Adipocyte (in vitro differentiated cells): ENCODE results near the gene UBA1.

Source experiments
- DNase-seq: peaks from one replicate; pipeline ENCODE4 v3.0.0-alpha.2; 2015; ENCODE audit warnings: low read depth
- H3K27me3 ChIP-seq: replicated peaks from 2 replicates; pipeline ENCODE4 v1.7.0; 2013; ENCODE audit warnings: mild to moderate bottlenecking, low read length, moderate library complexity; ENCODE audit not compliant: control insufficient read depth, insufficient read depth
- H3K36me3 ChIP-seq: 2 replicates; pipeline ENCODE4 v1.7.0; 2013; ENCODE audit warnings: low read length, mild to moderate bottlenecking, moderate library complexity; ENCODE audit not compliant: control insufficient read depth, insufficient read depth, severe bottlenecking
- H3K4me1 ChIP-seq: 2 replicates; pipeline ENCODE4 v1.7.0; 2013; ENCODE audit warnings: mild to moderate bottlenecking, low read length, moderate library complexity; ENCODE audit not compliant: control insufficient read depth, insufficient read depth
- H3K4me3 ChIP-seq: 2 replicates; pipeline ENCODE4 v1.7.0; 2013; ENCODE audit warnings: mild to moderate bottlenecking, low read length, moderate library complexity
- H3K9ac ChIP-seq: 2 replicates; pipeline ENCODE4 v1.7.0; 2013; ENCODE audit warnings: mild to moderate bottlenecking, low read length, moderate library complexity
- H3K9me3 ChIP-seq: 2 replicates; pipeline ENCODE4 v1.7.0; 2013; ENCODE audit warnings: mild to moderate bottlenecking, low read length, moderate library complexity; ENCODE audit not compliant: control insufficient read depth

Gene UBA1

DNA sequence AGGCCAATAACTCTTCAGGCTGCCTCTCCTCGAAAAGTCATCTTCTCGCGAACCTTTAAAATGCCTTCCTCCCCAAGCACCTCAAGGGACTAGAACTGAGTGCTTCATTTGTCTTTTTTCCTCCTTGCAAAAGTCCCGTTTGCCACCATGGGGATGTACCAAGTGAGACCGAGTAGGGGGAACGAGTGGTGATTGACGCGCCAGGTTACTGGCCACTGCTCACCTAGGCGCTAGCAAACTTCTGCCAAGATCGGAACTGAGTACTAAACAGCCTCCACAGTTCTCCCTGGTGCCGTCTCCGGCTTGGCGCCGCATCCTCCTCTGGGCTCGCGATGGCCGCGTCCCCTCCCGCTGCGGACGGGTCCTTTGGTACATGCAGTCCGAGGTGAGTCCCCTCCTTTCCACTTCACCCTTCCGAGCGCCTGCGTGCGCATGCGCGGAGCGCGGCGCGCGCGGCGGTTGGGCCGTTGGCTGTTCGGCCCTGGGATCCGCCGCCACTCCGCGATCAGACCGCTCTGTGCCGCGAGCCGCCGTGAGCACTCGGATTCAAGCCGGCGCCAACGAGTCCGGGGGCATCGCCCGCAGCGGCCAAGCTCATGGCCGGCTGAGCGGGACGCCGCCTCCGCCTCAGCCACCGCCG, 24.8 kb downstream of the UBA1 start, which contains the start of gene CDK16:
Gene CDK16, plus strand, starts transcription at position 402 of the 640 bp plus-strand sequence. CDS start 4,877 bp downstream, outside the sequence.
- Histone ChIP-seq H3K4me3 (peak within 1 kb of the TSS; percentile 89), H3K36me3 (peaks cover 38% of the 10 kb centered on the region), H3K4me1 (peaks cover 26% of the 10 kb centered on the region), H3K9ac (peak within 1 kb of the TSS; percentile 95), H3K27me3 (no peaks in the 10 kb centered on the region), H3K9me3 (no peaks in the 10 kb centered on the region)
- DNase-seq, result peak; percentile 89

DNA sequence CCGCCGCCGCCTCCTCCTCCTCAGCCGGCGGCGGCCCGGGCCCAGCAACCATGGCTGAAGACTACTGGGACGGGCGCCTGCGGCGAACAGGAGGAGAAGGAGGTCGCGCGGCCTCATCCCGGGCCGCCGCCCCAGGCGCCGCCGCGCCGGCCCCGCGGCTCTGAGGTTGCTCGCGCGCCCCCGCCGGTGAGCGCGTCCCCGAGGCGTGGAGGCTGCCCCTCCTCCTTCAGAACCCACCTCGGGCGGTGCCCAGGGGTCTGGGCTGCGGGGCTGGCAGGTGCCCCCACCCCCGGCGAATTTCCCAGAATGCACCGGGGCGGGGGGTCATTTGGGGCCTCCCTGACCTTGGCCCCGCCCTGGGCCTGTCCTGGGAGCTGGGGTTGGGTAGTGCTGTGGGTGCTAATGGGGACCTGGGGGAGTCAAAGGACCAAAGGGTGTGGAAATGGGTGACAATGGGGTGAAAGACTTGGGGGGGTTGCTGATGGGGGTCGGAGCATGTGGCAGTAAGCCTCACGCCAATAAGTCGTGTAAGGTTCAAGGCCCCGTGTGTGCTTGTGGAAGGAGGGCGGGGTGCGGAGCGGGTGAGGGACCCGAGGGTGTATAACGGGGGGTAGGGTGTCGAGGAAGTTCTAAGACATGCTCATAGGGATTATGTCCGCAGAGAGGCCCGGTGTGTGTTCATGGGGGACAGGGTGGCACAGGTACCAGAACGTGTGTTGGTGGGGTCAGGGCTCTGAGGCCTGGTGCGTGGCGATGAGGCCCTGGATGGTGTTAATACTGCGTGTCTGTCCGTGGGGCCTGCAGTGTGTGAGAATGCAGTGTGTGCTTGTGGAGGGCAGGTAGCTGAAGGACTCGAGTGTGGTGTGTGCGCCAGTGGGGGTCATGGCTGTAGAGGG, 25.5 kb downstream of the UBA1 start:
- Histone ChIP-seq H3K9me3 (no peaks in the 10 kb centered on the region), H3K9ac (peak overlapping the region; percentile 95), H3K4me3 (peak overlapping the region; percentile 89), H3K36me3 (peaks cover 39% of the 10 kb centered on the region), H3K27me3 (no peaks in the 10 kb centered on the region), H3K4me1 (peaks cover 26% of the 10 kb centered on the region)
- DNase-seq, result peak; percentile 50

DNA sequence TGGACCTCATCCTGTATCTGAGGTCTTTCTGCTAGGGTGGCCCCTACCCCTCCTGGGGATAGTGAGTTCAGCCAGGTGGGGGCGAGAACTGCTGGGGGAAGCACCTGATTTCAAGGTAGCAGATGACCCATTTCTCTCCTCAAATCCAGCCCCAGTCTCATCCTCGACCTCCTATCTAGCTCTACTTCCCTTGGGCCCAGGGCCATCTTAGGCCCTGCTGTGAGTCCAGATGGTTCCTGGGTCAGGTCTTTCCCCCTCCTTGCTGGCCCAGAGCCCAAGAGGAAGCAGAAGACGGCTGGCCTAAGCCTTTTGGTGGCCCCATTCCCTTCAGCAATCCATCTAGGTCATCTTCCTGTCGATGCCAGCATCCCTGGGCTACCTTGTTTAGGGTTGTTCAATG, 28.1 kb downstream of the UBA1 start:
- peaks cover 22% of the 10 kb centered on the region for H3K4me1 ChIP-seq
- H3K36me3 ChIP-seq, result peaks cover 39% of the 10 kb centered on the region
- no peak overlapping the region for H3K4me3 ChIP-seq
- no peaks in the 10 kb centered on the region for H3K27me3 ChIP-seq
- no peaks in the 10 kb centered on the region for H3K9me3 ChIP-seq
- no peak overlapping the region for H3K9ac ChIP-seq
- DNase-seq, result no peak

DNA sequence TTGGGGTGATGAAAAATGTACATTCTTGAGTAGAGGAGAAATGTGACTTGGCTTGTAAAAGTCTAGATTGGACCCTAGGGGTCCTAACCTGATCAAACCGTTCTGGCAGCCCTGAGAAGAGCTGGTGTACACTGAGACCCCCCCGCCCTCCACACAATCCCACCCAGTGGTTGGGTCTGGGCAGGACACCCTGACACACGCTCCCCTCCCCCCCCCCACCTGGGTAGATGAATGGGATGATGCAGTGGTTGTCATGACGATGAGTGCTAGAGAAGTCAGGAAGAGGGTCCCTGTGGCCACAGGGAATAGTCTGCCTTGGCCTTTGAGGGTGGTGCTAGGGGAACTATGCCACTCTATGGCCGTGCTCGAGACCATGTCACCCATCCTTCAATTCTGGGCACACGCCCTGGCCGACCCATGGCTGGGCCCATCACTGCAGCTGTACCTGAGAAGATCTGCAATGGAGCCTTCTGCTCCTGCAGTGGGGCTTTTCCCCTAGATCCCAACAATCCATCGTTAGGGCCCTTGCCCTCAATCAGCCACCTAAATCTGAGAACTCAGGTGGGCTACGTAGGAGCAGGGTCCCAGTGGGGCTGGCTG, 29.2 kb downstream of the UBA1 start:
- peaks cover 14% of the 10 kb centered on the region for H3K4me1 ChIP-seq
- H3K9ac ChIP-seq, result no peak overlapping the region
- peaks cover 49% of the 10 kb centered on the region for H3K36me3 ChIP-seq
- no peaks in the 10 kb centered on the region for H3K9me3 ChIP-seq
- no peak for DNase-seq
- H3K27me3 ChIP-seq, result no peaks in the 10 kb centered on the region
- H3K4me3 ChIP-seq, result no peak overlapping the region

DNA sequence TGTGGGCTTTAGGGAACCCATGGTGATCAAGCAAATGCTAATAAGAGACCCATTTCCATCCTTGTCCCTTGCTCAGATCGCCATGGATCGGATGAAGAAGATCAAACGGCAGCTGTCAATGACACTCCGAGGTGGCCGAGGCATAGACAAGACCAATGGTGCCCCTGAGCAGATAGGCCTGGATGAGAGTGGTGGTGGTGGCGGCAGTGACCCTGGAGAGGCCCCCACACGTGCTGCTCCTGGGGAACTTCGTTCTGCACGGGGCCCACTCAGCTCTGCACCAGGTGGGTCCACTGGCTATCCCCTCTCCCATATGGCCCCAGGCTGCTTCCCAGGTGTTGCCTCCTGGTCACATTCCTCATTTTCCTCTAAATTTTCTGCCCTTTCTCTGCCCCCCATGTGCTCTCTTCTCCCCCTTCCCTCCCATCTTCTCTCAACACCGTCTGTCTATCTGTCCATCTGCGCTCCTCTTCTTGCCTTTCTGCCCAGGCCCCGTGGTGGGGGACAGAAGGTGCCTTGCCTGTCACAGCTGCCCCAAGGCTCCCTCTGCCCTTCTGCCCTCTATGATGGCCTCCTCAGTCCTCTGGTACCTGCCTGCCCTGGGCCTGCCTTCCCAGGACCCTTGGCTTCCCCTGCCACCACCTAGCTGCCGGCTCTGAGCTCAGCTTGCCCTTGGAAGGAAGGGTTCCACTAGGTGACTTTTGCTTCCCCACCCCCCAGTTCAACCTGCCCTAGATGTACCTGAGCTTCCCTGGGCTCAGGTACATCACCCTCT, 30.0 kb downstream of the UBA1 start:
- H3K36me3 ChIP-seq, result peaks cover 57% of the 10 kb centered on the region
- no peak overlapping the region for H3K4me3 ChIP-seq
- DNase-seq, result no peak
- no peaks in the 10 kb centered on the region for H3K9me3 ChIP-seq
- H3K27me3 ChIP-seq, result no peaks in the 10 kb centered on the region
- no peak overlapping the region for H3K9ac ChIP-seq
- H3K4me1 ChIP-seq, result peaks cover 14% of the 10 kb centered on the region

DNA sequence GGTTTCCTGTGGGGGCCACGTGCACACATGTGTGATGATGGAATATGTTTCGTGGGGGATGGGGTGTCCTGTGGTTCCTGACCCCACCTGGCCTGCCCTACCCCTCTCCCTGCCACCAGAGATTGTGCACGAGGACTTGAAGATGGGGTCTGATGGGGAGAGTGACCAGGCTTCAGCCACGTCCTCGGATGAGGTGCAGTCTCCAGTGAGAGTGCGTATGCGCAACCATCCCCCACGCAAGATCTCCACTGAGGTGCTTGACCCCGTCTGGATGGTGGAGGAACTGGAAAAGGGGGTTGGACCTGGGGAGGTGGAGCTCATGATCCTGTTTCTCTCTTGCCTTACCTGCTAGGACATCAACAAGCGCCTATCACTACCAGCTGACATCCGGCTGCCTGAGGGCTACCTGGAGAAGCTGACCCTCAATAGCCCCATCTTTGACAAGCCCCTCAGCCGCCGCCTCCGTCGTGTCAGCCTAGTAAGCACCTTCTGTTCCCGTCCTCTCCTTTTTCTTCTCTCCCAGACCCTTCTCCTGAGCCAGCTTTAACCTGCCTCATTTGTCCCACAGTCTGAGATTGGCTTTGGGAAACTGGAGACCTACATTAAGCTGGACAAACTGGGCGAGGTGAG, 30.8 kb downstream of the UBA1 start:
- no peak overlapping the region for H3K9ac ChIP-seq
- no peaks in the 10 kb centered on the region for H3K27me3 ChIP-seq
- DNase-seq, result no peak
- H3K4me1 ChIP-seq, result peaks cover 13% of the 10 kb centered on the region
- peaks cover 63% of the 10 kb centered on the region for H3K36me3 ChIP-seq
- H3K4me3 ChIP-seq, result no peak overlapping the region
- H3K9me3 ChIP-seq, result no peaks in the 10 kb centered on the region

DNA sequence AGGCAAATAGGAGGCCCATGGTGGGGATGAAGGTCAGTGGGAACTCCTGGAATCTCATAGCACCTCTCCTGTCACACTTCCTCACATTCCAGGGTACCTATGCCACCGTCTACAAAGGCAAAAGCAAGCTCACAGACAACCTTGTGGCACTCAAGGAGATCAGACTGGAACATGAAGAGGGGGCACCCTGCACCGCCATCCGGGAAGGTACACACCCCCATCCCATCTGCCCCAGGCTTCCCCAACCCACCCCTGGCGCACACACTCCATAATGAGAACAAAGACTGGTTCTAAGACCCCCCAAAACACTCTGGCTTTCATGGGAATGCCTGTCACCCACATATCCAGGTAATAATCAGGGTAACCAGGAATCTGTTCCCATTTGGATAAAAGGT, 31.3 kb downstream of the UBA1 start:
- no peak overlapping the region for H3K9ac ChIP-seq
- no peaks in the 10 kb centered on the region for H3K9me3 ChIP-seq
- no peak for DNase-seq
- no peak overlapping the region for H3K4me3 ChIP-seq
- peaks cover 8% of the 10 kb centered on the region for H3K4me1 ChIP-seq
- H3K27me3 ChIP-seq, result no peaks in the 10 kb centered on the region
- H3K36me3 ChIP-seq, result peaks cover 65% of the 10 kb centered on the region

DNA sequence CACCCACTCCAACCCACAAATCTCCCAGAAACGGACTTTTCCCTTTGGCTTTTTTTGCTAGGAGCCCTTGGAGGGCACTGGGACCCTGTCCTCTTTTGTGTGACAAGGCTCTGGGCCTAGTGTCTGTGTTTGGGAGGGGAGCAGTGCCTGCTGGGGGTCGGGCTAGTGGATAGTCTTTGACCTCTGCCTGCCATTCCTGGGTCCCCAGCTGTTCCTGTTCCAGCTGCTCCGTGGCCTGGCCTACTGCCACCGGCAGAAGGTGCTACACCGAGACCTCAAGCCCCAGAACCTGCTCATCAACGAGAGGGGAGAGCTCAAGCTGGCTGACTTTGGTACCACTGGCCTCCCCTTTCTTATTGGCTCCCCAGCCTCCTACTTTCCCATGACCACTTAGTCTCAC, 32.4 kb downstream of the UBA1 start:
- Histone ChIP-seq H3K9ac (no peak overlapping the region), H3K9me3 (no peaks in the 10 kb centered on the region), H3K27me3 (no peaks in the 10 kb centered on the region), H3K4me1 (no peaks in the 10 kb centered on the region), H3K36me3 (peaks cover 65% of the 10 kb centered on the region), H3K4me3 (no peak overlapping the region)
- DNase-seq, result no peak

DNA sequence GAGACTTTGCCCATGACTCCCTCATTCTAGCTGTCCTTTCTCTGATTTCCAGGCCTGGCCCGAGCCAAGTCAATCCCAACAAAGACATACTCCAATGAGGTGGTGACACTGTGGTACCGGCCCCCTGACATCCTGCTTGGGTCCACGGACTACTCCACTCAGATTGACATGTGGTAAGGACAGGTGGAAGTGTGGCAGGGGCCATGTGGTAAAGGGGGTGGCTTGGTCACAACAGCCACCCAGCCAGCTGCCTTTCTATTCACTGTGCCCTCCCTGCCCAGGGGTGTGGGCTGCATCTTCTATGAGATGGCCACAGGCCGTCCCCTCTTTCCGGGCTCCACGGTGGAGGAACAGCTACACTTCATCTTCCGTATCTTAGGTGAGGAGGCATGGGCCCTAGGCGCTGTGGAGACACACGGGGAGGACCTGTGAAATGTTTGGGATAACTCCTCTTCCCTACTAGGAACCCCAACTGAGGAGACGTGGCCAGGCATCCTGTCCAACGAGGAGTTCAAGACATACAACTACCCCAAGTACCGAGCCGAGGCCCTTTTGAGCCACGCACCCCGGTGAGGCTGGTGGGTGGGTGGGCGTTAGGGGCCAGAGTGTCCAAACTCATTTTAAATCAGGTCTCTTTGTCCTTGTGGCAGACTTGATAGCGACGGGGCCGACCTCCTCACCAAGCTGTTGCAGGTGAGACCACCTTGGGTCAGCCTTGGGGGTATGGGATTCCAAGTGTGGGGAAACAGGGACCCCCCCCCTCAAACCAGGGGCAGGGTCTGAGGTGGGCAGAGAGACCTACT, 33.1 kb downstream of the UBA1 start:
- no peaks in the 10 kb centered on the region for H3K27me3 ChIP-seq
- H3K4me1 ChIP-seq, result no peaks in the 10 kb centered on the region
- H3K4me3 ChIP-seq, result no peak overlapping the region
- no peaks in the 10 kb centered on the region for H3K9me3 ChIP-seq
- H3K9ac ChIP-seq, result no peak overlapping the region
- DNase-seq, result no peak
- peaks cover 65% of the 10 kb centered on the region for H3K36me3 ChIP-seq

DNA sequence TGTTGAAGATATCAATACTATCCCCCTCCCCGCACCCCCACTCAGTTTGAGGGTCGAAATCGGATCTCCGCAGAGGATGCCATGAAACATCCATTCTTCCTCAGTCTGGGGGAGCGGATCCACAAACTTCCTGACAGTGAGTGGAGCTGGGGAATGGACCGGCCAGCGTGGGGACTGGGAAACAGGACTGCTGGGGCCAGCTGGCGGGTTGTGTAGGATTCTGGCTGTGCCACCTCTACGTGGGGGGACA, 33.6 kb downstream of the UBA1 start:
- Histone ChIP-seq H3K9ac (no peak overlapping the region), H3K4me3 (no peak overlapping the region), H3K4me1 (peaks cover 2% of the 10 kb centered on the region), H3K36me3 (peaks cover 65% of the 10 kb centered on the region), H3K27me3 (no peaks in the 10 kb centered on the region), H3K9me3 (no peaks in the 10 kb centered on the region)
- DNase-seq, result no peak
